Aorta (tissue), 5 donors: ENCODE data around the gene CCNI2. TPM values are rescaled to one million over a fixed set of nuclear protein-coding genes. Genes with fewer than 3 reads are reported as not detected.

ENCODE experiments used
- ATAC-seq: fragments of 200-7000 bp; cut with Tn5 transposase; one replicate; pipeline ENCODE4 v1.9.1; 2022; ENCODE audit warnings: moderate library complexity; ENCODE audit not compliant: low FRiP score
- DNase-seq, 2 donors: peaks; one replicate each; pipeline ENCODE4 v3.0.0-alpha.2; 2020
- H3K27ac ChIP-seq, 2 donors: one replicate each; pipeline ENCODE4 v1.5.1; 2013; ENCODE audit warnings: low read length in 2 of 2, mild to moderate bottlenecking in 2 of 2, moderate library complexity in 2 of 2, control low read depth in 1 of 2, inconsistent platforms in 1 of 2, low read depth in 1 of 2
- H3K27me3 ChIP-seq, 2 donors: one replicate each; pipeline ENCODE4 v1.6.1; 2013; ENCODE audit warnings: control low read depth in 1 of 2, low read length in 1 of 2, mild to moderate bottlenecking in 1 of 2, moderate library complexity in 1 of 2; ENCODE audit not compliant: insufficient read depth in 2 of 2, control insufficient read depth in 1 of 2
- H3K36me3 ChIP-seq, 2 donors: one replicate each; pipeline ENCODE4 v1.6.1; 2013; ENCODE audit warnings: control low read depth in 1 of 2, low read length in 1 of 2, mild to moderate bottlenecking in 1 of 2; ENCODE audit not compliant: insufficient read depth in 2 of 2, control insufficient read depth in 1 of 2
- H3K4me1 ChIP-seq, 2 donors: one replicate each; pipeline ENCODE4 v1.6.1; 2013; ENCODE audit warnings: low read length in 2 of 2, control low read depth in 1 of 2, mild to moderate bottlenecking in 1 of 2, moderate library complexity in 1 of 2; ENCODE audit not compliant: insufficient read depth in 2 of 2, control insufficient read depth in 1 of 2
- H3K4me3 ChIP-seq, 2 donors: one replicate each; pipeline ENCODE4 v1.5.1; 2013; ENCODE audit warnings: low read length in 2 of 2, control low read depth in 1 of 2, mild to moderate bottlenecking in 1 of 2
- H3K9me3 ChIP-seq: one replicate; pipeline ENCODE4 v1.6.1; 2013; ENCODE audit warnings: mild to moderate bottlenecking, low read length; ENCODE audit not compliant: control insufficient read depth
- WGBS, 2 donors: extraction: QIAGEN DNeasy Blood & Tissue Kit; methylation state at CpG; one replicate each; pipeline ENCODE4 v1.1.7; 2013; 5-methylcytosine and 5-hydroxymethylcytosine counted together
- intact Hi-C, 2 donors: fragments of 100-400 bp; cut with DNase I; formaldehyde crosslinking; loops; one replicate each; pipeline versions ENCODE4 v1.14.2 to v1.15.0; 2022
- long read RNA-seq, 2 donors: library from polyadenylated mRNA; unstranded; transcript quantifications; one replicate each; pipeline ENCODE4 v2.0.0, GENCODE V29; 2020 to 2021
- polyA plus RNA-seq, 2 donors: library from polyadenylated mRNA; stranded (reverse); fragments of 200-250 nt; gene quantifications; one replicate each; pipeline ENCODE4 v1.2.3, GENCODE V29; 2013
- total RNA-seq, 2 donors: library from RNA; stranded (reverse); fragmentation: NEBNext Ultra II Directional; extraction: Animal tissue kit (Norgen Biotek cat#: 25700); gene quantifications; one replicate each; pipeline ENCODE4 v1.2.1, GENCODE V29; 2021
- donor health status: healthy with polysubstance abuse.
- donor health status: Bipolar disorder and iron deficiency.
- donor health status: DM: no; HTN: no; CAD: no.
- donor health status: DM: no; HTN: no; CAD: no.
- donor health status: DM: yes; HTN: yes; CAD: no.

CCNI2 gene
- total RNA-seq (not detected), polyA plus RNA-seq (under 1 TPM in 1 of 2 donors, not detected in 1; 0.38 TPM)
- long read RNA-seq, donor 1, partial matches to known transcripts: 0 of 1 reads
- long read RNA-seq, donor 1, other reads (novel, unspliced or antisense): 1 of 1 reads
- long read RNA-seq, donor 2: 0 reads

GRCh38 chr5:132746954-132747615 lies at the start of gene CCNI2:
Gene CCNI2, plus strand, starts transcription at chr5:132747426. Its CDS starts 70 bp downstream, at chr5:132747496.
- Histone ChIP-seq H3K9me3 (no peaks in the 10 kb centered on the region), H3K36me3 (no peaks in the 10 kb centered on the region), H3K27ac (no peak within 1 kb of the TSS), H3K4me1 (no peaks in the 10 kb centered on the region), H3K27me3 (no peaks in the 10 kb centered on the region), H3K4me3 (no peak within 1 kb of the TSS)
- ATAC-seq (peak; percentile 49), DNase-seq (peak in 1 of 2 donors; percentile 60)
- intact Hi-C loops: no loop called here
- 2% methylated on average over 45 to 59 of the region's 59 CpGs for WGBS, 2 donors

GRCh38 chr5:132704875-132705274 lies 42.4 kb upstream of the CCNI2 start:
- DNase-seq: no peak
- H3K9me3 ChIP-seq: no peaks in the 10 kb centered on the region
- no peaks in the 10 kb centered on the region for H3K36me3 ChIP-seq
- H3K27me3 ChIP-seq: no peaks in the 10 kb centered on the region
- H3K4me3 ChIP-seq: no peak overlapping the region
- ATAC-seq: no peak
- no peaks in the 10 kb centered on the region for H3K4me1 ChIP-seq
- no peak overlapping the region for H3K27ac ChIP-seq
- intact Hi-C loops: loop anchor here in 1 of 2 donors (10.0 kb wide), 1 partner anchor 180 kb away; no protein-coding TSS in a partner anchor
- WGBS, 2 donors: 97 to 98% methylated on average over 1 of the region's 1 CpG

GRCh38 chr5:132708645-132709044 lies 38.6 kb upstream of the CCNI2 start:
- ATAC-seq (no peak), DNase-seq (no peak)
- Histone ChIP-seq H3K4me3 (no peak overlapping the region), H3K4me1 (no peaks in the 10 kb centered on the region), H3K27me3 (no peaks in the 10 kb centered on the region), H3K36me3 (no peaks in the 10 kb centered on the region), H3K9me3 (no peaks in the 10 kb centered on the region), H3K27ac (no peak overlapping the region)
- intact Hi-C loops: loop anchor here in 1 of 2 donors (10.0 kb wide), 1 partner anchor 184 kb away; no protein-coding TSS in a partner anchor

GRCh38 chr5:132714456-132715307 lies 32.5 kb upstream of the CCNI2 start:
- ATAC-seq: no peak
- intact Hi-C loops: loop anchor here (10.0 kb wide), 3 partner anchors 60 to 330 kb away; partner anchors contain the start of gene IL13 (in 1 of the 2)
- Histone ChIP-seq H3K4me1 (no peaks in the 10 kb centered on the region), H3K36me3 (no peaks in the 10 kb centered on the region), H3K4me3 (no peak overlapping the region), H3K27me3 (no peaks in the 10 kb centered on the region), H3K27ac (no peak overlapping the region), H3K9me3 (no peaks in the 10 kb centered on the region)
- WGBS, 2 donors: 51 to 53% methylated on average over 11 of the region's 11 CpGs
- DNase-seq: no peak

- WGBS, 2 donors: 90 to 93% methylated on average over 5 of the region's 5 CpGs
- Histone ChIP-seq H3K36me3 (no peaks in the 10 kb centered on the region), H3K4me1 (no peaks in the 10 kb centered on the region), H3K27ac (no peak overlapping the region), H3K4me3 (no peak overlapping the region), H3K27me3 (no peaks in the 10 kb centered on the region), H3K9me3 (no peaks in the 10 kb centered on the region)
- intact Hi-C loops: loop anchor here (10.0 kb wide), 3 partner anchors 64 to 334 kb away; partner anchors contain the start of gene IL13 (in 1 of the 2)
- ATAC-seq (no peak), DNase-seq (no peak)
Measured at GRCh38 chr5:132718544-132719312, 28.5 kb upstream of the CCNI2 start.

GRCh38 chr5:132725745-132726144 lies 21.5 kb upstream of the CCNI2 start:
- no peak overlapping the region for H3K27ac ChIP-seq
- no peak for ATAC-seq
- H3K9me3 ChIP-seq: no peaks in the 10 kb centered on the region
- 94 to 95% methylated on average over 2 of the region's 2 CpGs for WGBS, 2 donors
- no peak overlapping the region for H3K4me3 ChIP-seq
- intact Hi-C loops: no loop called here
- no peaks in the 10 kb centered on the region for H3K4me1 ChIP-seq
- H3K27me3 ChIP-seq: no peaks in the 10 kb centered on the region
- H3K36me3 ChIP-seq: no peaks in the 10 kb centered on the region
- no peak for DNase-seq

GRCh38 chr5:132729896-132730295 lies 17.3 kb upstream of the CCNI2 start:
- Histone ChIP-seq H3K27ac (no peak overlapping the region), H3K4me3 (no peak overlapping the region), H3K9me3 (no peaks in the 10 kb centered on the region), H3K4me1 (no peaks in the 10 kb centered on the region), H3K36me3 (no peaks in the 10 kb centered on the region), H3K27me3 (no peaks in the 10 kb centered on the region)
- no peak for ATAC-seq
- WGBS, 2 donors: 91 to 94% methylated on average over 10 of the region's 10 CpGs
- no peak for DNase-seq
- intact Hi-C loops: no loop called here

- Histone ChIP-seq H3K27ac (no peak overlapping the region), H3K36me3 (no peaks in the 10 kb centered on the region), H3K9me3 (no peaks in the 10 kb centered on the region), H3K27me3 (no peaks in the 10 kb centered on the region), H3K4me3 (no peak overlapping the region), H3K4me1 (no peaks in the 10 kb centered on the region)
- ATAC-seq (no peak), DNase-seq (no peak)
- intact Hi-C loops: no loop called here
- 85% methylated on average over 2 of the region's 2 CpGs for WGBS, 2 donors
Measured at GRCh38 chr5:132733499-132734148, 13.6 kb upstream of the CCNI2 start.
